ENCODE results near the gene EVPLL.

DNA sequence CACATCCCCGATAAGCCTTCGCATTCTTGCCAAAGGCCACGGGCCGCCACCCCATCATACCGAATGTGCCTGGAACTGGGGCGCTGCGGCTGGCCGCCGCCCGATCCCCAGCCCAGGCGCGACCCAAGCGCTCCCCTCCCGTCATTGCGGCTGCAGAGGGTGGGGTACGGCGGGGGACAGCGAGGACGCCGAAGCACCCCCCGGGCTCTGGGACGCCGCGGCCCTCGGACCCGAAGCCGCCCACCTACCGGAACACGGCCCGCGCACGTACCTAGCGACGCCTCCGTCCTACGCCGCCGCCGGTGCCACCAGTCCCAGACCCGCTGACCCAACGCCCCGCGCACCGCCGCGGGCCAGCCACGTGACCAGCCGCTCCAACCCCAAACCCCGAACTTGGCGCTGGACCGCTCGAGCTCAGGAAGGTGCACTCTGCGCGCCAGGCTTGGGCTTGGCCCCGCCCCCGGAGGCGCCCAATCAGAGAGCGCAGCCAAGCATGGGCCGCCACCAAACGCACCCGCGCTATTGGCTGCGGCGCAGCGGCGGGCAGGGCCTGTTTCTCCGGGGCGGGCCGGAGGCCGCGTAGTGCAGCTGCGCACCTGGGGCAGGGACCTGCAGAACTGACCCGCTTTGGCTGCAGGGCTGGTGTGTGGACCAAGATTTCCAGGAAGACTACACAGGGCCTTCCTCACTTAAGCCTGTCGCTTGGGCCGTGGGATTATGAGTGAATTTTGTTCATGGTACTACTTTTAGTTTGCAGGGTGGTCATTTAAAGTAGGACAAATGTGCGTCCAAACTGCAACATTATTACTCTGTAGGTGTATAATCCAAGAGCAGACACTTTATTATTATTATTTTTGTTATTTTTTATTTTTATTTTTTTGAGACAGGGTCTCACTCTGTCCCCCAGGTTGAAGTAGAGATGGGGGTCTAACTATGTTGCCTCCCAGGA is 14.2 kb upstream of the EVPLL start, which contains the start of gene SHMT1:
- TF ChIP-seq, protein P1, sequence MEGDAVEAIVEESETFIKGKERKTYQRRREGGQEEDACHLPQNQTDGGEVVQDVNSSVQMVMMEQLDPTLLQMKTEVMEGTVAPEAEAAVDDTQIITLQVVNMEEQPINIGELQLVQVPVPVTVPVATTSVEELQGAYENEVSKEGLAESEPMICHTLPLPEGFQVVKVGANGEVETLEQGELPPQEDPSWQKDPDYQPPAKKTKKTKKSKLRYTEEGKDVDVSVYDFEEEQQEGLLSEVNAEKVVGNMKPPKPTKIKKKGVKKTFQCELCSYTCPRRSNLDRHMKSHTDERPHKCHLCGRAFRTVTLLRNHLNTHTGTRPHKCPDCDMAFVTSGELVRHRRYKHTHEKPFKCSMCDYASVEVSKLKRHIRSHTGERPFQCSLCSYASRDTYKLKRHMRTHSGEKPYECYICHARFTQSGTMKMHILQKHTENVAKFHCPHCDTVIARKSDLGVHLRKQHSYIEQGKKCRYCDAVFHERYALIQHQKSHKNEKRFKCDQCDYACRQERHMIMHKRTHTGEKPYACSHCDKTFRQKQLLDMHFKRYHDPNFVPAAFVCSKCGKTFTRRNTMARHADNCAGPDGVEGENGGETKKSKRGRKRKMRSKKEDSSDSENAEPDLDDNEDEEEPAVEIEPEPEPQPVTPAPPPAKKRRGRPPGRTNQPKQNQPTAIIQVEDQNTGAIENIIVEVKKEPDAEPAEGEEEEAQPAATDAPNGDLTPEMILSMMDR (conservative IDR thresholded peaks at IDR 0.05; ENCODE audit: low read length), result no peak
- TF ChIP-seq EZH2phosphoT487 (IDR thresholded peaks at IDR 0.05; ENCODE audit: borderline replicate concordance, low read depth, low read length), result no peak

Data from OCI-LY7 (cell line).